Thoracic aorta (tissue), 2 donors: ENCODE measurements around the gene PPP2R5B. TPM values are rescaled to one million over a fixed set of nuclear protein-coding genes. Genes with fewer than 3 reads are reported as not detected.

ENCODE experiments used
- ATAC-seq: fragments of 150-250 bp; one replicate; pipeline ENCODE4 v1.8.0; 2017; ENCODE audit warnings: low read depth; ENCODE audit not compliant: insufficient number of reproducible peaks, low FRiP score
- DNase-seq: peaks from one replicate; pipeline ENCODE4 v3.0.0-alpha.2; 2020; ENCODE audit warnings: low spot score
- H3K27ac ChIP-seq, 2 donors: fragments of 200-600 bp; sonication (generic); 1 replicate in 1 of 2; 2 replicates in 1 of 2; pipeline ENCODE4 v1.5.1; 2016; ENCODE audit warnings: mild to moderate bottlenecking in 2 of 2, moderate library complexity in 2 of 2
- H3K27me3 ChIP-seq: fragments of 200-600 bp; sonication (generic); replicated peaks from 2 replicates; pipeline ENCODE4 v1.6.0; 2016; ENCODE audit warnings: mild to moderate bottlenecking; ENCODE audit not compliant: insufficient read depth
- H3K36me3 ChIP-seq: fragments of 200-600 bp; sonication (generic); one replicate; pipeline ENCODE4 v1.5.1; 2016
- H3K4me1 ChIP-seq, 2 donors: fragments of 200-600 bp; sonication (generic); 1 replicate in 1 of 2; 2 replicates in 1 of 2; pipeline versions ENCODE4 v1.5.1 to v1.6.0; 2016; ENCODE audit warnings: low read depth in 2 of 2, mild to moderate bottlenecking in 1 of 2; ENCODE audit not compliant: control insufficient read depth in 1 of 2
- H3K4me3 ChIP-seq: fragments of 200-600 bp; sonication (generic); 2 replicates; pipeline ENCODE4 v1.5.1; 2016; ENCODE audit warnings: mild to moderate bottlenecking
- H3K9me3 ChIP-seq: fragments of 200-600 bp; sonication (generic); 2 replicates; pipeline ENCODE4 v1.5.1; 2016
- total RNA-seq, 2 donors: library from RNA; depleted of rRNA; stranded (reverse); fragments of >200 nt; gene quantifications; one replicate each; pipeline versions ENCODE4 v1.1.0 to v1.2.3, GENCODE V29; 2016
- TF ChIP-seq, protein P1 (sequence below): fragments of 200-600 bp; sonication (generic); IDR thresholded peaks from one replicate; pipeline ENCODE4 v1.5.1; 2019; ENCODE audit warnings: antibody characterized with exemption

PPP2R5B gene
- 10 to 100 TPM; 21.0 to 38.2 TPM for total RNA-seq

DNA sequence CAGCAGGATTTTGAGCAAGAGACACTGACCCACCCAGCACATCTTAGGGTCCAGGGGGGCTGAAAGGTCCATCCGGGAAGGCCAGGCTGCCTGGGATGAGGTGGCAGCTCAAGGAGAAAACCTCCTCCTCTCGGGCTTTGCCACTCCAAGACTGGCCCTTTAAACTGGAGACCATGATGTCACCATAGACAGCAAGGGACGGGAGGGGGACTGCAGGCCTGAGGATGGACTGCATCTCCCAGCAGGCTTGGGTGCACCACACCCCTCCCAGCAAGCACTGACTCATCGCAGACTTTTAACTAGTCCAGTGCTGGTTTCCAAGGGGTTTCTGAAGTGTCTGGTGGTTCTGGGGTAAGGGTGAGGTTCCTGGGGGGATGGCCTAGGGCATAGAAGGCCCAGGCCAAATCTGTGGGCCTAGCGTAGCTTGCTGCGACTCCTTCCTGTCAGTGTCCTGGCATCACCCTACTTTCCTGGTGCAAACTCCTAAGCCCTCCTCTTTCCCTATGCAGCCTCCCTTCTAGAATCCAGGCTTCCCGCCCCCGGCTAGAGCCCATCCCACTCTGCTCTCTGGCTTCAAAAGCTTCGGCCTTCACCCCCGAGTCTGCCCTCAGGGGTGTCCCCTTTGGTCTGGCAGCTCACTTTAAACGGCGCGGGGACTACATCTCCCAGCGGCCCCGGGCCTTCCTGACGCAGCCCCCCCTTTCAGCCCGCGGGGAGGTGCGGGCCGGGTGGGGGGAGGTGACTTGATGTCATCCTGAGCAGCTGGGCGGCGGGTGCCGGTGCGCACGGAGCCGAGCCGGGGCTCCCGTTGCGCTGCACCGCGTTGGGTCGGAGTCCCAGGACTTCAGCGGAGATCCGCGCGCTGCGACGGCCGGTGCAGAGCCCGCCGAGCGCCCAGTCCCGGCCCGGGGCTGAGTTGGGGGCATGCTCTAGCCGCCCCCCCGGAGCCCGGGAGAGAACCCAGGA, at the start of gene PPP2R5B:
PPP2R5B (plus strand) TSS at position 746 of the 966 bp plus-strand sequence. CDS start 1,046 bp downstream, outside the sequence.
- ATAC-seq (peak; percentile 95), DNase-seq (peak; percentile 89)
- TF ChIP-seq, protein P1, sequence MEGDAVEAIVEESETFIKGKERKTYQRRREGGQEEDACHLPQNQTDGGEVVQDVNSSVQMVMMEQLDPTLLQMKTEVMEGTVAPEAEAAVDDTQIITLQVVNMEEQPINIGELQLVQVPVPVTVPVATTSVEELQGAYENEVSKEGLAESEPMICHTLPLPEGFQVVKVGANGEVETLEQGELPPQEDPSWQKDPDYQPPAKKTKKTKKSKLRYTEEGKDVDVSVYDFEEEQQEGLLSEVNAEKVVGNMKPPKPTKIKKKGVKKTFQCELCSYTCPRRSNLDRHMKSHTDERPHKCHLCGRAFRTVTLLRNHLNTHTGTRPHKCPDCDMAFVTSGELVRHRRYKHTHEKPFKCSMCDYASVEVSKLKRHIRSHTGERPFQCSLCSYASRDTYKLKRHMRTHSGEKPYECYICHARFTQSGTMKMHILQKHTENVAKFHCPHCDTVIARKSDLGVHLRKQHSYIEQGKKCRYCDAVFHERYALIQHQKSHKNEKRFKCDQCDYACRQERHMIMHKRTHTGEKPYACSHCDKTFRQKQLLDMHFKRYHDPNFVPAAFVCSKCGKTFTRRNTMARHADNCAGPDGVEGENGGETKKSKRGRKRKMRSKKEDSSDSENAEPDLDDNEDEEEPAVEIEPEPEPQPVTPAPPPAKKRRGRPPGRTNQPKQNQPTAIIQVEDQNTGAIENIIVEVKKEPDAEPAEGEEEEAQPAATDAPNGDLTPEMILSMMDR: no peak
- H3K9me3 ChIP-seq: no peaks in the 10 kb centered on the region
- peak within 1 kb of the TSS; percentile 85 for H3K4me3 ChIP-seq
- H3K36me3 ChIP-seq: peaks cover 22% of the 10 kb centered on the region
- H3K27ac ChIP-seq: peak within 1 kb of the TSS; percentile 93 to 97
- H3K27me3 ChIP-seq: no peaks in the 10 kb centered on the region
- peaks cover 17 to 23% of the 10 kb centered on the region in 2 donors for H3K4me1 ChIP-seq

DNA sequence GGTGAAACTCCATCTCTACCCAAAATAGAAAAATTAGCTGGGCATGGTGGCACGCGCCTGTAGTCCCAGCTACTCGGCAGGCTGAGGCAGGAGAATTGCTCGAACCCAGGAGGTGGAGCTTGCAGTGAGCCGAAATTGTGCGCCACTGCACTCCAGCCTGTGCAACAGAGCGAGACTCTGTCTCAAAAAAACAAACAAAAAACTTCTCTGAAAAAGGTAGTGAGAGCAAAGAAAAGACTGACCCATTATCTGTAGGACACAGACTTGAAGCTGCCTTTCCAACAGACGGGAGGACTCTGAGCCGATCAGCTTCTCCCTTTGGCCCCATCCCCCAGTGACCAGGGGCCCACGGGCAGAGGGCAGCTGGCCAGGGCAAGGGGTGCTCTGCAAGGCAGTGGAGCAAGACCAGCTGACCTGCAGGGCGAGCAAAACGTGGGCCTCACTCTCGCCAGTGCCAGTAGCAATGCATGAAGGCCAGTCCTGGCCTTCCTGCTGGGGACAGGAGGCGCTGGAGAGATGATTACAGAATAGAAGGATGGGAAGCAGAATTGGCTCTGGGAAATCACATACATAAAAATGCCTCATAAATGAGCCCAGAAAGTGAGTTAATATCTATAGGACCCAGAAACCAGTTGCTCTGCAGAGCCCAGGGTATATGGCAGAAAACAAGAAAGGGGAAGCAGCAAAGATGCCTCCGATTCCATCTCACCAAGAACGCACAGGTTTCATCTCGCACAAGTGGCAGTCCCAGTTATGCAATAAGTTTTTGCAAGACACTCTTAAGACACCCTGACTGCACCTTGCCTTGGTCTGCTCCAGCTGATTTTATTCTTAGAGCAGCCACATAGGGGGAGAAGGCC, 48.9 kb upstream of the PPP2R5B start:
- ATAC-seq: no peak
- peak overlapping the region; percentile 74 to 76 for H3K27ac ChIP-seq
- peak overlapping the region; percentile 78 for H3K4me3 ChIP-seq
- TF ChIP-seq, protein P1: no peak
- no peaks in the 10 kb centered on the region for H3K27me3 ChIP-seq
- peaks cover 9% of the 10 kb centered on the region for H3K36me3 ChIP-seq
- H3K9me3 ChIP-seq: no peaks in the 10 kb centered on the region
- DNase-seq: no peak
- H3K4me1 ChIP-seq: peaks cover 39 to 84% of the 10 kb centered on the region in 2 donors

- H3K27ac ChIP-seq: peak overlapping the region; percentile 74 to 76
- no peak for DNase-seq
- no peak for ATAC-seq
- no peaks in the 10 kb centered on the region for H3K27me3 ChIP-seq
- H3K4me3 ChIP-seq: peak overlapping the region; percentile 78
- H3K9me3 ChIP-seq: no peaks in the 10 kb centered on the region
- peaks cover 9% of the 10 kb centered on the region for H3K36me3 ChIP-seq
- H3K4me1 ChIP-seq: peaks cover 32 to 81% of the 10 kb centered on the region in 2 donors
- TF ChIP-seq, protein P1: no peak
These were observed 48.2 kb upstream of the PPP2R5B start for GRCh38 chr11:64876229-64876750.

GRCh38 chr11:64876835-64877341, 47.6 kb upstream of the PPP2R5B start:
- Histone ChIP-seq H3K9me3 (no peaks in the 10 kb centered on the region), H3K27me3 (no peaks in the 10 kb centered on the region), H3K36me3 (peaks cover 9% of the 10 kb centered on the region), H3K4me3 (peak overlapping the region; percentile 78), H3K27ac (peak overlapping the region; percentile 74 to 76), H3K4me1 (peaks cover 28 to 79% of the 10 kb centered on the region in 2 donors)
- ATAC-seq (no peak), DNase-seq (no peak)
- TF ChIP-seq, protein P1: no peak
